ENCODE measurements around the gene HTT-AS.

GRCh38 chr4:3034231-3034630, 40.1 kb downstream of the HTT-AS start:
- TF ChIP-seq CTCF (IDR thresholded peaks at IDR 0.05; ENCODE audit: poor library complexity, severe bottlenecking) (no peak), TAF1 (IDR thresholded peaks at IDR 0.05; ENCODE audit: low read depth) (no peak), POLR2AphosphoS5 (IDR thresholded peaks at IDR 0.05) (no peak), EZH2 (IDR thresholded peaks at IDR 0.05; ENCODE audit: borderline replicate concordance, insufficient read depth, low read length, poor library complexity, severe bottlenecking) (no peak)

Data from neural cell (in vitro differentiated cells).